BJ (cell line): Measurements from ENCODE around the gene ATP5F1A. TPM values are rescaled to one million over a fixed set of nuclear protein-coding genes. Genes with fewer than 3 reads are reported as not detected.

ENCODE experiments used
- CTCF ChIA-PET: fragments of 350-600 bp; formaldehyde crosslinking; extraction: SDS; loops from one replicate; lab custom pipeline; 2021; ENCODE audit warnings: antibody characterized with exemption, inconsistent platforms; lab: Yijun Ruan, JAX
- POLR2A ChIA-PET: fragments of 300-600 bp; sonication (Branson Sonifier 250); formaldehyde crosslinking; extraction: SDS; loops from one replicate; lab custom pipeline; 2021; ENCODE audit warnings: antibody characterized with exemption; lab: Charles Lee
- DNase-seq: peaks from one replicate; pipeline ENCODE4 v3.0.0-alpha.2; 2011; ENCODE audit warnings: low read depth
- H3K27me3 ChIP-seq: 2 replicates; pipeline ENCODE4 v1.6.0; 2011; ENCODE audit warnings: low read length; ENCODE audit not compliant: control insufficient read depth, insufficient read depth
- H3K36me3 ChIP-seq: 2 replicates; pipeline ENCODE4 v1.5.1; 2011; ENCODE audit warnings: low read length; ENCODE audit not compliant: control insufficient read depth, insufficient read depth
- H3K4me3 ChIP-seq: 2 replicates; pipeline ENCODE4 v1.5.1; 2011; ENCODE audit warnings: low read depth, mild to moderate bottlenecking, control low read depth, low read length
- polyA plus RNA-seq: library from polyadenylated mRNA; depleted of rRNA; stranded (reverse); fragments of >200 nt; gene quantifications from 2 replicates; pipeline ENCODE4 v1.2.3, GENCODE V29; 2011
- TF ChIP-seq, protein P1 (sequence below): IDR thresholded peaks from 2 replicates; pipeline ENCODE4 v1.5.1; 2011; ENCODE audit warnings: low read depth, mild to moderate bottlenecking, control low read depth, inconsistent platforms, low read length, moderate library complexity; ENCODE audit not compliant: insufficient read depth

The ATP5F1A gene
- polyA plus RNA-seq, 1 experiment = 557 TPM

GRCh38 chr18:46079336-46079735 lies 18.8 kb downstream of the ATP5F1A start:
- TF ChIP-seq, protein P1, sequence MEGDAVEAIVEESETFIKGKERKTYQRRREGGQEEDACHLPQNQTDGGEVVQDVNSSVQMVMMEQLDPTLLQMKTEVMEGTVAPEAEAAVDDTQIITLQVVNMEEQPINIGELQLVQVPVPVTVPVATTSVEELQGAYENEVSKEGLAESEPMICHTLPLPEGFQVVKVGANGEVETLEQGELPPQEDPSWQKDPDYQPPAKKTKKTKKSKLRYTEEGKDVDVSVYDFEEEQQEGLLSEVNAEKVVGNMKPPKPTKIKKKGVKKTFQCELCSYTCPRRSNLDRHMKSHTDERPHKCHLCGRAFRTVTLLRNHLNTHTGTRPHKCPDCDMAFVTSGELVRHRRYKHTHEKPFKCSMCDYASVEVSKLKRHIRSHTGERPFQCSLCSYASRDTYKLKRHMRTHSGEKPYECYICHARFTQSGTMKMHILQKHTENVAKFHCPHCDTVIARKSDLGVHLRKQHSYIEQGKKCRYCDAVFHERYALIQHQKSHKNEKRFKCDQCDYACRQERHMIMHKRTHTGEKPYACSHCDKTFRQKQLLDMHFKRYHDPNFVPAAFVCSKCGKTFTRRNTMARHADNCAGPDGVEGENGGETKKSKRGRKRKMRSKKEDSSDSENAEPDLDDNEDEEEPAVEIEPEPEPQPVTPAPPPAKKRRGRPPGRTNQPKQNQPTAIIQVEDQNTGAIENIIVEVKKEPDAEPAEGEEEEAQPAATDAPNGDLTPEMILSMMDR = no peak
- no peak overlapping the region for H3K4me3 ChIP-seq
- ChIA-PET POLR2A (no interaction called here), CTCF (interaction anchor here (0.6 kb wide), 1 partner anchor 25 kb away, joined by 3 read pairs; the partner anchor contains the start of gene HAUS1)
- no peak for DNase-seq
- H3K27me3 ChIP-seq = no peaks in the 10 kb centered on the region
- peaks cover 5% of the 10 kb centered on the region; the same call in 1 of the 2 replicates for H3K36me3 ChIP-seq

GRCh38 chr18:46073474-46074331 lies 24.4 kb downstream of the ATP5F1A start:
- Histone ChIP-seq H3K27me3 (no peaks in the 10 kb centered on the region), H3K4me3 (no peak overlapping the region), H3K36me3 (no peaks in the 10 kb centered on the region)
- no peak for DNase-seq
- POLR2A ChIA-PET = no interaction called here
- TF ChIP-seq, protein P1 = peak; percentile 54
- CTCF ChIA-PET = interaction anchor here (0.7 to 3.7 kb wide), 32 partner anchors 9 to 411 kb away, joined by 3 to 46 read pairs (median 4); partner anchors contain the start of gene ATP5F1A

GRCh38 chr18:46072959-46073358 lies 25.1 kb downstream of the ATP5F1A start:
- DNase-seq = no peak
- H3K36me3 ChIP-seq = no peaks in the 10 kb centered on the region
- POLR2A ChIA-PET = no interaction called here
- TF ChIP-seq, protein P1 = no peak
- CTCF ChIA-PET = interaction anchor here (0.7 to 3.7 kb wide), 17 partner anchors 10 to 410 kb away, joined by 3 to 46 read pairs (median 6); no protein-coding TSS in a partner anchor
- no peaks in the 10 kb centered on the region for H3K27me3 ChIP-seq
- H3K4me3 ChIP-seq = no peak overlapping the region

GRCh38 chr18:46072376-46072867 lies 25.7 kb downstream of the ATP5F1A start:
- DNase-seq = no peak
- peak overlapping the region; percentile 89 for H3K4me3 ChIP-seq
- ChIA-PET POLR2A (interaction anchor here (0.7 kb wide), 1 partner anchor 12 kb away, joined by 3 read pairs; no protein-coding TSS in a partner anchor), CTCF (interaction anchor here (0.7 to 3.7 kb wide), 12 partner anchors 10 to 586 kb away, joined by 3 to 46 read pairs (median 4); no protein-coding TSS in a partner anchor)
- H3K27me3 ChIP-seq = no peaks in the 10 kb centered on the region
- H3K36me3 ChIP-seq = no peaks in the 10 kb centered on the region
- TF ChIP-seq, protein P1 = no peak

DNA sequence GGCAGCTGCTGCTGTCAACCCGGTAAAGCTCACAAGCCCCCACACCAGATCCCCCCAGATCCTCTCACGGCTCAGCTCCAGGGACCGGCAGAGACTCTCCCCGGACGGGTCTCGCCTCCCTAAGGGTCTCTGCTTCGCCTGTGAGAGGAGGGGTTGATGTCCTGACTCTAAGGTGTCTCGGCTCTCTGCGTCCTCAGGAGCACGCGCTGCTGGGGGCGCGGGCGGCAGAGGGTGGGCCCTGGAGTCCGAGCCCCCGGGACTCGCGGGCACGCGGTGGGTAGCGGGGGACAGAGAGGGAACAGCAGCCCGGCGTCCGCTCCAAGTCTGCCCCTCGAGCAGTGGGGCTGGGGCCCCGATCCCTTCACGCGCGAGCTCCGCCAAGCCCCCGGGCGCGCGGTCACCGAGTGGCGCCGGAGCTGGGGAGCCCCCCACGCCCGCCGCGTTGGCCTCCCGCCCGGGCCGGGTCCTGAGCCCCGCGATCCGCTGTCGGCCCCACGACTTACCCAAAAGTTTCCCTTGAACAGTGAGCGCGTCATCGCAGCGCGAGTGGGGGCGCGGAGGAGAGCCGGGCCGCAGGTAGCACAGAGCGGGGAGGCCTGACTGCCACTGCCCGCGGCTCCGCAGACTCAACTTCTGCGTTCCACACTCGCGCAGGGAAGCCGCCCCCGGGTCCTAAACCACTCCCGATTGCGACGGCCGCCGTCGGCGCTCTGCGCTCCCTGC lies 26.3 kb downstream of the ATP5F1A start, which contains the start of gene PSTPIP2:
PSTPIP2 (minus strand) TSS at position 608 of the 723 bp plus-strand sequence; CDS start at position 536, 72 bp downstream.
- no peaks in the 10 kb centered on the region for H3K36me3 ChIP-seq
- POLR2A ChIA-PET = interaction anchor here (0.7 kb wide), 1 partner anchor 12 kb away, joined by 3 read pairs; no protein-coding TSS in a partner anchor
- H3K27me3 ChIP-seq = no peaks in the 10 kb centered on the region
- TF ChIP-seq, protein P1 = no peak
- CTCF ChIA-PET = interaction anchor here (1.0 to 3.7 kb wide), 8 partner anchors 11 to 586 kb away, joined by 3 to 46 read pairs (median 9); no protein-coding TSS in a partner anchor
- peak within 1 kb of the TSS; percentile 89 for H3K4me3 ChIP-seq
- no peak for DNase-seq
